Diencephalon (tissue), 1 donor: ENCODE measurements around the gene ANAPC15. TPM values are rescaled to one million over a fixed set of nuclear protein-coding genes. Genes with fewer than 3 reads are reported as not detected.

Source experiments
- small RNA-seq: library from RNA; depleted of rRNA; stranded (forward); fragments of <200 nt; gene quantifications from one replicate; pipeline ENCODE3, GENCODE V24; 2014
- total RNA-seq: library from RNA; depleted of rRNA; stranded (reverse); fragments of >200 nt; gene quantifications from one replicate; pipeline ENCODE4 v1.2.3, GENCODE V29; 2014

ANAPC15 gene
- total RNA-seq: 15.5 TPM

GRCh38 chr11:72112143-72112977, at the start of gene ANAPC15:
Gene ANAPC15 (minus strand): TSS chr11:72112695. CDS start chr11:72111276, 1,419 bp downstream.

GRCh38 chr11:72135473-72135872, 23.0 kb upstream of the ANAPC15 start, which contains the start of gene FOLR3:
Gene FOLR3 (plus strand): TSS chr11:72135725. CDS start chr11:72135953, 228 bp downstream.

GRCh38 chr11:72105888-72106287, 6.6 kb downstream of the ANAPC15 start, which contains the start of gene TOMT:
Gene TOMT (plus strand): TSS chr11:72105924. CDS start chr11:72105952, 28 bp downstream.

GRCh38 chr11:72102946-72103753, 9.3 kb downstream of the ANAPC15 start, which contains the start of gene LAMTOR1:
Gene LAMTOR1 (minus strand): TSS chr11:72103297. CDS start chr11:72103224, 73 bp downstream.

GRCh38 chr11:72080326-72081183, 31.9 kb downstream of the ANAPC15 start, which contains the start of the genes LRRC51 and NUMA1:
Gene LRRC51 (plus strand): TSS chr11:72080850. CDS start chr11:72089084, 8,234 bp downstream.
Gene NUMA1 (minus strand): TSS chr11:72080542. CDS start chr11:72035943, 44,599 bp downstream.

Small RNA genes within 50 kb of the gene (small RNA-seq; reads per million reads assigned to genes)
- not detected for gene MIR3165

Other genes with a start within 250 kb of the ANAPC15 start
- not detected for gene DEFB131B, start 234.2 kb downstream of the ANAPC15 start, total RNA-seq
- gene XNDC1N, start 184.1 kb downstream of the ANAPC15 start, total RNA-seq: 13.6 TPM
- 27.5 TPM for gene RNF121, start 183.6 kb downstream of the ANAPC15 start, total RNA-seq
- 2.8 TPM for gene IL18BP, start 113.8 kb downstream of the ANAPC15 start, total RNA-seq
- 144 TPM for gene NUMA1, start 32.2 kb downstream of the ANAPC15 start, total RNA-seq
- gene LRRC51, start 31.8 kb downstream of the ANAPC15 start, total RNA-seq: 18.7 TPM
- gene LAMTOR1, start 9.4 kb downstream of the ANAPC15 start, total RNA-seq: 60.0 TPM
- gene TOMT, start 6.8 kb downstream of the ANAPC15 start, total RNA-seq: not detected
- not detected for gene FOLR3, start 23.0 kb upstream of the ANAPC15 start, total RNA-seq
- 9.2 TPM for gene FOLR1, start 79.4 kb upstream of the ANAPC15 start, total RNA-seq
- 10.8 TPM for gene FOLR2, start 104.1 kb upstream of the ANAPC15 start, total RNA-seq
- 20.5 TPM for gene INPPL1, start 112.1 kb upstream of the ANAPC15 start, total RNA-seq
- not detected for gene PHOX2A, start 131.5 kb upstream of the ANAPC15 start, total RNA-seq